ENCODE data around the gene PPFIBP1.

PPFIBP1 gene

DNA sequence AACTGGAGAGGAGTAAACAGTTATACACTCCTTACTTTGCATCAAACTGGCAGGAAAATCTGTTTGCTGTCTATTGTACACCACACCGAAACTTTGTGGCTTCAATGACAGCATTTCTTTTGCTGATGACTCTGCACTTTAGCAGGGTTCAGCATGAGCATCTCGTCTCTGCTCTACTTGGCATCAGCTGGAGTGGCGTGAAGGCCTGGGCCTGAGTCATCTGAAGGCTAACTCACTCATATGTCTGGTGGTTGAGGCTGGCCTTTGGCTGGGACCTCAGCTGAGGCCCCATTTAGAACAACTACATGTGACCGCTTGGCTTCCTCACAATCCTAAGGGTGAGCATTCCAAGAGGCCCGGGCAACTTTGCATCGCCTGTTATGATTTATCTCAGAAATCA, 143.5 kb downstream of the PPFIBP1 start:
- DNase-seq (ENCODE audit: low spot score): no peak

DNA sequence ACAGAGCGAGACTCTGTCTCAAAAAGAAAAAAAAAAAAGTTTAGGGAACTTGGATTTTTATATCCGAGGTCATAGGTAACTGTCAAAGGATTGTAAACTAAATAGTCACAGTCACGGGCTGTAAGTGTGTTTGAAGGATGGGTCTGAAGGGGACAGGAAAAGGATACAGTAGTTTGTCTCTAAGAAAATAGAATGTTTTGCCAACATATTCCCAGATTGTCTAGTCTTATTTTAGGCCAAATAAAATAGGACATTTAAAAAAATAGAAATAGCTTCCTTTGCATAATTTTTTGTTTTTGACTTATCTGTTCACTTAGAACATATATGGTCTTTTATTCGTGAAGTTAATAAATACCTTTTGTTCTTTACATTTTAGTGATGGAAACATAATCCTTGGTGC, 148.0 kb downstream of the PPFIBP1 start:
- no peak for DNase-seq (ENCODE audit: low spot score)

DNA sequence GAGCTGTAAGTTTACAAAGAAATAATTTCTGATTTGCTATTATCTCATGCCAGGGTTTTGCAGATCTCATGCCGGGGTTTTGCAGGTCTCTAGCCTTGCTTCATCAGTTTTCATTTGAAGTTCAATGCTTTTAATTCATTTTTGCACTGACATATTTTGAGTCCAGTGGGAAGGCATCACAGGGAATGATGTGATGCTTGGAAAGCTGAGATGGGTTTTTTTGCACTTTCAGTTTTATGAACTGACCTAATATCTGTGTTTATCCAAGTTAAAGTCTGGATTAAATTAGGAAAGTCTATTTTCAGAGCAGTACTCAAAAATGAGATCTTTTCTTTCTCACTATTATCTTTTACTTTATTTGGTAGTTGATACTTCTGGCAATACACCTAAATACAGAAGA, 148.6 kb downstream of the PPFIBP1 start:
- no peak for DNase-seq (ENCODE audit: low spot score)

DNA sequence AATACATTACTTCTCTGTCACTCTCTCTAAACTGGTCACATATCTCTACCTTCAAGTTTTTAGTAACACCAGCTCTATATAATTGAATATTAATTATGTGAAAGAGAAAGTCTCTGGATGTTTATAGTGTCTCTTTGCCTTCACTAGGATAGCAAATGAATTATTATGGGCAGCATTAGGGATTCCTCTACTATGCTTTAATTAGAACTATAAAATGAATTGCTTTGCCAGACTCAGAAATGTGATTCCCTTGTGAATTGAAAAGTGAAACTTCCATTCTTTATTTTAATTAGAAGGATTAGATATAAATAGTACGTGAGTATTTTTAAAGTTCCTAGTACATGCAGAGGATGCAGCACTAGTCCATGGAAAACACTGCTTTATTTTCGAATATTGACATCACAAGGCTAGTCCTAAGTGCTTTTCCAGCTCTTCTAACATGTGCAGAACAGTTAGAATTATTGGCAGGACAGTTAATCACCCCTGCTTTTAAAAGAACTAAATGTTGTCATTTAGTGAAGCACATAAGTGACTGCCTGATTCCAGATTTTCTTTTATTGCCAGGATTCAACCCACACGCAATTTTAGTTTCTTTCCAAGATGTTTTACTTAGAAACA, 149.2 kb downstream of the PPFIBP1 start:
- no peak for DNase-seq (ENCODE audit: low spot score)

DNA sequence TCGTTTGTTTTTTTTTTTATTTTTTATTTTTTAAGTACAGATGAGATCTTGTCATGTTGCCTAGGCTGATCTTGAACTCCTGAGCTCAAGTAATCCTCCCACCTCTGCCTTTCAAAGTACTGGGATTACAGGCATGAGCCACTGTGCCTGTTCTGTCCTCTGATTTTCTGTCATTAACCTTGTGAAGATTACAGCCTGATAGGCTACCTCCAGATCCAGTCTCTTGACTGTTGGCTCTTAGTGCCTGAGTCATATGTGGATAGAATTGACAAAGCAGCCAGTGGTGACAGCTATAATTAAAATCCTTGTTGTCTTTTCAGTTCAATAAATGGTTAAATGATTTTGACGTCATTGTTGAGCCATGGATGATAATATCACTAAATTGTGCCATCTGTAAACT, 151.0 kb downstream of the PPFIBP1 start:
- no peak for DNase-seq (ENCODE audit: low spot score)

DNA sequence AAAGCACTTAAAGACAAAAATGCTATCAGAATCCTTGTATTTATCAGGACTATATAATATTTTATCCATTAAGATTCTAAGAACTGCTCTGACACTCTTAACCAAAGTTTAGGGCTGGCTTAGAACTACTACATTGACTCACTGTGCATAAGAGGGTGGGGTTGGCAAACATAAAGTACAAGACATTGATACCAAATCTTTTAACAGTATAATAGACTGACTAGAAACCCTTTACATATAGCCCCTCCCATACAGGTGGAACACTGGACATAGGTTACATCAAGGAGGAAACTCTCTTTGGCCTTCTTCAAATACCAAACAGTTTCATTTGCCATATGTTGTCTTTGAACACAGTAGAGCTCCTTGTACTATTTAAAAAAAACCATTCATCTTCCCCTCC, 156.6 kb downstream of the PPFIBP1 start:
- no peak for DNase-seq (ENCODE audit: low spot score)

DNA sequence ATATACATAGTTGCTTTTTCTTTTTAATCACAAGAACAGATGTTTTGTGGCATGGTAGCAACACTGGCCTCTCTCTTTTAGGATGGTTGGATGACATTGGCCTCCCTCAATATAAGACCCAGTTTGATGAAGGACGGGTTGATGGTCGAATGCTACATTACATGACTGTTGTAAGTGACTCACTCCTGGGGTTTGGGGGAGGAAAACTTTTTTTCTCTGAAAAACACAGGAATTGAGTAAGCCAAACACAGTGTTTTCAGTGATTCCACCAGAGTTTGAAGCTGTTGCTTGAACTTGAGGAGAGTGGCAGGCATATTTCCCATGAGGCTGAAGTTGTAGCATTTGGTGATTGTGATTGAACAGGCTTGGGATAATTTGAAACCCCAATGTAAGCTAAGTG, 158.5 kb downstream of the PPFIBP1 start:
- DNase-seq (ENCODE audit: low spot score): no peak

DNA sequence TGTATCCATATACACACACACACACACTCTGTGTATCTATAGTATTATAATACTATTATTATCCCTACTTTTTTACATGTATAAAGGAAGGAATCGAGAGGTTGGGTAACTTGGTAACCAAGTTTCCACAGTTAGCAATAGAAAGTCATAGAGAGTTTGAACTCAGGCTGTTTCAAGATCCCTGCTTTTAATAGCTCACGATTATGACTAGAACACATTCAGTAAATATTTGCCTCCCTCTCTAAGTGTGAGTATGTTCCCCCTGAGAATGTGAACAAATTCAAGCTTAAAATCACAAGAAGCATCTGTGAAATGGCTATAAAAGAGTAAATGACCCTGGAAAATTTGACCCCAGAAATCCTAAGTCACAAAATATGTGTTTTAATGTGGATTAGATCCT, 161.3 kb downstream of the PPFIBP1 start:
- DNase-seq (ENCODE audit: low spot score): no peak

DNA sequence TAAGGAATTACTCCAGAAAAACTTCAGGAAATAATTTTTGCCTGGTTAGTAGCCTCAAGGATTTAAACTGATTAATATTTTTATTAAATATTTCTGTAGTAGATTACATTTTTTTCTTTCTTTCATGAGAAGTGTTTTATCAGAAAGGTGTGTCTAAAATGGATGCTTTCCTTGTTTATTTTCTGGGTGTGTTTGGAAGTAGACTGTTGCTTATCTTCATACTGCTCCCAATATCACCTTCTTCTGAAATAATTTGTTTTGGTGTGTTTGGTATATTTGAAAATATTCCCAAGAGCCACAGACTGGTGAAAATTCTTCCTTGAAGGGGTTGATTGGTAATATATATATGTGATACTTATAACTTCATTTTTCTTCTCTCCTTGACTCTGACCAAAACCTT, 162.1 kb downstream of the PPFIBP1 start:
- no peak for DNase-seq (ENCODE audit: low spot score)

DNA sequence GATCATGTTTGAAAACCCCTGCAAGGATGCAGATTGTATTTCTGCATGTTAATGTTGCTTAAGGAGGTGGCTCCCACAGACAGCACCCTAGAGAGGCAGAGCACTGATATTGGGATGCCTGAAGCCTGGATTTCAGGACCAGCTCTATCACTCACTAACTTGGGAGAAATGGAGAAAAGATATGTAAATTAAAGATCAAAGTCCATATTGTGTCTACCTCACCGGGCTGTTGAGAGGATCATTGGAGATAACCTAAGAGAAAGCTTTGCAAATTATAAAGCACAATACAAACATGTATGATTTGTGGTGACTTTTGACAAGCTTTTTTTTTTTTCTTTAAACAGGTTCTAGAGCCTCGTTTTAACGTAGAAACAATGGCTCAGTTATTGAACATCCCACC, 164.7 kb downstream of the PPFIBP1 start:
- no peak for DNase-seq (ENCODE audit: low spot score)

DNA sequence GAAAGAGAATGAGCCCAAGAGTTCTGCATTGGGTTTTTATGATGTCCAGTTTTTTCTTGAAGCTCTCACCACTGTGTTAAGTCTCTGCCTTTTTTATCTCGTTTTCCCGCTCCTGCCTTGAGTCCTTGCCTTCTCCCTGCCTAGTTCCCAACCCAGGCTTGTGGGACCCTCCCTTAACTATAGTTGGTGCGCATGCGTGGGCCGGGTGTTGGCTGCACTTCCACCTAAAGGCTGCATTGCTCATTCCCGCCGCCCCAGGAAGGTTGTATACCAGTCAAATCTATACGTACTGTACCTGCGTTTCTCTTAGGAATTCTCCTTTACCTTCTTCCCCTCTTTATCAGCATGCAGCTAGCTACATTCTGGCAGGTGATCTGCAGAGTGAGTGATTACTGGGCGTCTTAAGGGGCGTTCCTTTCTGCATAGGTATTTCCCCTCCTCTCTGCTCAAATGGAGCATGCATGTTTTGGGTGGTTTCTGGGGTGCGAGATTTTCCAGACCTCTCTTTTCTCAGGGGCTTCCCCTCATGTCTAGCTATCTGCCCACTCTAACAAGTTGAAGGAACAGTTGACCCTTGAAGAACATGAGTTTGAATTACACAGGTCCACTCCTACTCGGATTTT, 165.7 kb downstream of the PPFIBP1 start:
- no peak for DNase-seq (ENCODE audit: low spot score)

DNA sequence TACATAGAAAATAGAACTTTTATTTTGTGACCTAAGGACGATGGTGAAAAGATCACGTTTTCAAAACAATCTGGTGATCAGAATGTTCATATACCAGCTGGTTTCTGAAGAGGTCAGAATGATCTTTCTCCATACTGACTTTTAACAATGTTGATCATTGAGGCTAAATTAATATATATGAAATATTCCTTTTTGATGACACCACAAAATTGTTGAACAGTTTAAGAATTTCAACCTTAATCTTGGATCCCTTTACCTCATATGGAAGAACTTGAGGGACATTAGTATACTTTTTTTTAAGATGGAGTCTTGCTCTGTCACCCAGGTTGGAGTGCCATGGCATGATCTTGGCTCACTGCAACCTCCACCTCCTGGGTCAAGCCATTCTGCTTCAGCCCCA, 169.4 kb downstream of the PPFIBP1 start:
- DNase-seq (ENCODE audit: low spot score): no peak

DNA sequence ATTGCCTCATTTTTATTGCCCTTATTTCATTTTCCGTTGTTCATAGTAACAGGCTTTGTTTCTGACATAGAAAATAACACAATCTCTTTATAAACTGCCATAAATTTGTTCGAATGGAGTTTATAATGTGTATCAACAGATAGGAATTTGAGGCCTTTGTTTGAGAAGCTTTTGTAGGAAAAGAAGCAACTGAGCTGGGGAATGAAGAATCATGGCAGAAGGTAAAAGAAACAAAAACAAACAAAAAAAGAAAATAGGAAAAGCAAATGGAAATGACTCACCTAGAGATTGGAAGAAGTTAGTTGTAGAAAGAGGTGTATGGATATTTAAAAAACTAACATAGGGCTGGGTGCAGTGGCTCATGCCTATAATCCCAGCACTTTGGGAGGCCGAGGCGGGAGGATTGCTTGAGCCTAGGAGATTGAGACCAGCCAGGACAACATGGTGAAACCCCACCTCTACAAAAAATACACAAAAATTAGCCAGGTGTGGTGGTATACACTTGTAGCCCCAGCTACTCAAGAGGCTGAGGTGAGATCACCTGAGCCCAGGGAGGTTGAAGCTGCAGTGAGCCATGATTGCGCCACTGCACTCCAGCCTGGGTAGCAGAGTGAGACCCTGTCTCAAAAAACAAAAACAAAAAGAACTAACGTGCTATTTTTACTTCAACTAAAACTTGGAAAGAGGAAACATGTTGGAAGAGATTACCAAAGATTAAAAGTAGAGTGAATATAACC, 171.7 kb downstream of the PPFIBP1 start:
- no peak for DNase-seq (ENCODE audit: low spot score)

DNA sequence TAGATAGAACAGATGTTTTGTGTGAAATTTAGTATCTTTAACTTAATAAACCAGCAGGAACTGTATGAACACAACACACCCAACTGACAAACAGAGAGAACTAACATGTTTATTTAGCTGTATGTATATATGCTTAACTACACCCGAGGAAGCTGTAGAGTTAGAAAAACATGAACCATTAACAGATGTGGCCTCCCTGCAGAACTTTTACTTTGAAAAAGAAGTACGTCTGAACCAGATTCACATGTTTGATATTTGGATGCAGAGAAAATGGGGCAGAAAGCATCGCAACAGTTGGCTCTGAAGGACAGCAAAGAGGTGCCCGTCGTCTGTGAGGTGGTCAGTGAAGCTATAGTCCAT, 172.3 kb downstream of the PPFIBP1 start, which contains the start of gene REP15:
TSS of gene REP15 (plus strand) at position 155 of the 360 bp plus-strand sequence. CDS start at position 271, 116 bp downstream.
- no peak for DNase-seq (ENCODE audit: low spot score)

DNA sequence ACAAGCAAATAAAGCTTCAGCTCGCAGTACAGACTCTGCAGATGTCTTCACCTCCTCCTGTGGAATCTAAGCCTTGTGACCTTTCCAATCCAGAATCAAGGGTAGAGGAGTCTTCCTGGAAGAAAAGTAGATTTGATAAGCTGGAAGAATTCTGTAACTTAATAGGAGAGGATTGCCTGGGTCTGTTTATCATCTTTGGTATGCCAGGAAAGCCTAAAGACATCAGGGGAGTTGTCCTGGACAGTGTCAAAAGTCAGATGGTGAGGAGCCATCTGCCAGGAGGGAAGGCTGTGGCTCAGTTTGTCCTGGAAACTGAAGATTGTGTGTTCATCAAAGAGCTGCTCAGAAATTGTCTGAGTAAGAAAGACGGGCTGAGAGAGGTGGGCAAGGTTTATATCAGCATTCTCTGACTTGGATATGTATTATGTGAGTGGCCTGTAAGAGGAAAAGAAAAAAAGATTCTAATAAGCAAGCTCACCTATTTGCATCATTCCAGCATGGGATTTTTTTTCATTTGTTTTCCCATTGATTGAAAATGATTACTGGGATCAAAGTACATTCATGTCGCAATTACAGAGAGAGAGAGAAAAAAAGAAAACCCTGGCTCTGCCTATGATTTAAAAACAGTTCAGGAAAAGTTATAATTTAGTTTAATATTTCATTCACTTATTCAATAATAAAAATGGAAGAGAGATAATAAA, 173.0 kb downstream of the PPFIBP1 start:
- no peak for DNase-seq (ENCODE audit: low spot score)

DNA sequence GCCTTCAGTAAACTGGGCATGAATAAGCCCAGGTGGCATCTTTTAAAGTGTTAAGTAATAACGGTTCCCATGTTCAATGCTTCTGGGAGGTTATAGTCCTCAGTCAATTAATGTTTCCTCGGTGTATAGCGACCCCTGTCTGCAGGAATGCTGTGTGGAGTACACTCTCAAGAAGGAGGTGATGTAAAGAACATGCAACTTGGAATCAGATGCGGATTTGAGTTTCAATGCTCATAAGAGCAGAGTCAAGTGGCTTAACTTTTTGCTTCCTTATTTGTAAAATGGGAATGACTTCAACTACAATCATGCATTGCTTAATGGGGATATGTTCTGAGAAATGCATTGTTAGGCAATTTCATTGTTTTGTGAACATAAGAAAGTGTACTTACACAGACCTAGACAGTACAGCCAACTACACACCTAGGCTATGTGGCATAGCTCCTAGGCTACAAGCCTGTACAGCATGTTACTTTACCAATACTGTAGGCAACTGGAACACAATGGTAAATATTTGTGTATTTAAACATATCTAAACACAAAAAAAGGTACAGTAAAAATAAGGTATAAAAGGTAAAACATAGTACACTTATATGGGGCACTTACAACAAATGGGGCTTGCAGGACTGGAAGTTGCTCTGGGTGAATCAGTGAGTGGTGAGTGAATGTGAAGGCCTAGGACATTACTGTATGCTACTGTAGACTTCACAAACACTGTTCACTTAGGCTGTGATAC, 179.9 kb downstream of the PPFIBP1 start:
- DNase-seq (ENCODE audit: low spot score): peak; percentile 77

DNA sequence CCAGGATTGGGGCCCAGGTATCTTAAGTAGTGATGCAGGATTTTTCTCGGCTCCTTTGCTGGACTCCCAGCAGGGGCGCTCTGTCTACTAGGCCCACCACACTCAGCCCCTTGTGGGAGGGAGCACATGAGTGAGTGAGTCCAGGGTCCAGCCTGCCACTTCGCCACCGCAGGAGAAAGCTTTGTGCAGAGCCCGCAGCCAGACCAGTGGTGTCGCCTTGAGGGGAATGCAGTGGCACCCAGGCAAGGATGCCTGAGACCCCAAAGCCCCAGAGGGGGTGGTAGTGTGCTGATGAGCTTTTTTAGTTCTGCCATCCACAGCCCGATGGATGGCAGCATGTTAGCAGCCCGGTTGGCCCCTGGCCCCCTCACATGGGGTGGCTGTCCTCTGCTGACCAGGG, 181.3 kb downstream of the PPFIBP1 start:
- DNase-seq (ENCODE audit: low spot score): no peak

DNA sequence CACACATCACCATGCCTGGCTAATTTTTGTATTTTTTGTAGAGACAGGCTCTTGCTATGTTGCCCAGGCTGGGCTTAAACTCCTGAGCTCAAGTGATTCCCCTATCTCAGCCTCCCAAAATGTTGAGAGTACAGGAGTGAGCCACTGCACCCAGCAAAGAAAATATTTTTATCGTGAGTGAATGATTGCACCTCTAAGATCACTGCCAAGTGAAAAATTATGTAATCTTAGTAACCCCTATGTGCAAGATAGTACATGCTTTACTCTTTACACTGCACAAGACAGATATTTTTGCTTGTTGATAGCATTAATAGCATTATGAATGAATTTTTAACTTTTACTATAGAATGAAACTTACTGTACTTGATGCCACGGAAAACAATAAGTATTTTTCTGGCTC, 183.2 kb downstream of the PPFIBP1 start:
- DNase-seq (ENCODE audit: low spot score): no peak

DNA sequence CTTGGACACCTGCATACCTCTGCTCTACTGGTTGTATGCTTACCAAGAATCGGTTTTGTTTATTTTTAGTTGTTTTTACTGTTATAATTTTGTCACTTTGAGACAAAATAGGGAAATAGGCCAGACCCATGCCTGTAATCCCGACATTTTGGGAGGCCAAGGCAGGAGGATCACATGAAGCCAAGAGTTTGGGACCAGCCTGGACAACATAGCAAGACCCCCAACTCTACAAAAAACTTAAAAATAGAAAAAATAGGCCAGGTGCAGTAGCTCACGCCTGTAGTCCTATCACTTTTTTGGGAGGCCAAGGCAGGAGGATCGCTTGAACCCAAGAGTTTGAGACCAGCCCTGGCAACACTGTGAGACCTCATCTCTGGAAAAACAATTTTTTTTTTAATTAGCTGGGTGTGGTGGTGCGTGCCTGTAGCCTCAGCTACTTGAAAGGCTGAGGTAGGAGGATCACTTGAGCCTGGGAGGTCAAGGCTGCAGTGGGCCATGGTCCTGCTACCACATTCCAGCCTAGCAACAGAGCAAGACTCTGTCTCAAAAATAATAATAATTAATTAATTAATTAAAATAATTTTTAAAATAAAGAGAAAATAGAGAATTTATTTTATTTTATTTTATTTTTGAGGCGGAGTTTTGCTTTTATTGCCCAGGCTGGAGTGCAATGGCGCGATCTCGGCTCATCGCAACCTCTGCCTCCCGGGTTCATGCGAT, 185.4 kb downstream of the PPFIBP1 start:
- DNase-seq (ENCODE audit: low spot score): no peak

DNA sequence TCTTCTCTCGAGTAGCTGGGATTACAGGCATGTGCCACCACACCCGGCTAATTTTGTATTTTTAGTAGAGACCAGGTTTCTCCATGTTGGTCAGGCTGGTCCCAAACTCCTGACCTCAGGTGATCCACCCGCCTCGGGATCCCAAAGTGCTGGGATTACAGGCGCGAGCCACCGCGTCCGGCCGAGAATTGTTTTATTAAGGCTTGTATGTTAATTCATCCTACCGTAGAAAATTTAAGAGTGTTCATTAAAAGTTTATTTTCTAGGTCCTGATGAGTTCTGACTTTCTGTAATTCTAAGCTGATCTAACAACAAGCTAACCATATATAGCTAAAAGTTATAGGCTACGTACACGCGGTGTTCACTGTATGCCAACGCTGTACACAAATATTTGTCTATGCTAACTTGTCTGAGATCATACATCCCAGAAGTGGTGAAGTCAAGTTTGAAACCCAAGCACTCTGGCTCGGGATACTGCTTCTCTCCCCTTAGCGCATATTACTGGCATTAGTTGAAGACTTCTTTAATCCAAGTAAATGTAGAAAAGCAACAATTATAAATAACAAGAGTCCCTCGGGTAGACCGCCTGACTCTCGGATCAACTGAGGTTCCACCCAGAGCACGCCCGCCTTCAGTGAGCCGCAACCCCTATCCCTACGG, 186.1 kb downstream of the PPFIBP1 start:
- DNase-seq (ENCODE audit: low spot score): peak; percentile 31

Data from CD4-positive, alpha-beta T cell treated with Interleukin-2 at 100 ng/mL for 4 hours (primary cell).